GM19455 (cell line): ENCODE results near the gene KCTD2.
"Not testable (repeated sequence)": the region's sequence is repeated elsewhere in the genome, so short reads cannot be mapped to it uniquely, and the experiment has no call there.

ENCODE experiments used
- ATAC-seq: cut with Tn5 transposase; IDR thresholded peaks from one replicate; pipeline ENCODE4 v1.9.1; 2021; ENCODE audit not compliant: unreplicated experiment

Gene KCTD2

GRCh38 chr17:75046407-75047289, at the start of gene KCTD2, which contains the start of gene ATP5PD:
KCTD2 (plus strand) TSS chr17:75047225; CDS start chr17:75047251, 26 bp downstream.
ATP5PD (minus strand) TSS chr17:75046969; CDS start chr17:75042650, 4,319 bp downstream.
- peak; percentile 94 for ATAC-seq

- ATAC-seq: no peak
These were observed 48.2 kb upstream of the KCTD2 start for GRCh38 chr17:74998783-74999182.

- no peak for ATAC-seq
These were observed 47.5 kb upstream of the KCTD2 start for GRCh38 chr17:74999523-74999922.

GRCh38 chr17:75001915-75002843, 44.8 kb upstream of the KCTD2 start:
- ATAC-seq: no peak

- no peak for ATAC-seq
These were observed 43.7 kb upstream of the KCTD2 start for GRCh38 chr17:75003070-75003956.

GRCh38 chr17:75003957-75004355, 43.1 kb upstream of the KCTD2 start:
- no peak for ATAC-seq

- no peak for ATAC-seq
These were observed 42.7 kb upstream of the KCTD2 start for GRCh38 chr17:75004371-75004770.

GRCh38 chr17:75005291-75005690, 41.7 kb upstream of the KCTD2 start:
- no peak for ATAC-seq

GRCh38 chr17:75006084-75006483, 40.9 kb upstream of the KCTD2 start:
- not testable (repeated sequence) for ATAC-seq

GRCh38 chr17:75006653-75007052, 40.4 kb upstream of the KCTD2 start:
- ATAC-seq: no peak

GRCh38 chr17:75008373-75008772, 38.7 kb upstream of the KCTD2 start:
- ATAC-seq: no peak

- no peak for ATAC-seq
These were observed 37.8 kb upstream of the KCTD2 start for GRCh38 chr17:75009139-75009724.

GRCh38 chr17:75010683-75011400, 36.2 kb upstream of the KCTD2 start:
- ATAC-seq: no peak

- no peak for ATAC-seq
These were observed 35.5 kb upstream of the KCTD2 start for GRCh38 chr17:75011401-75012095.

GRCh38 chr17:75012096-75012345, 35.0 kb upstream of the KCTD2 start:
- ATAC-seq: no peak

GRCh38 chr17:75012346-75013091, 34.5 kb upstream of the KCTD2 start, which contains the start of gene MRPL58:
MRPL58 (plus strand) TSS chr17:75012670; CDS start chr17:75012687, 17 bp downstream.
- ATAC-seq: peak; percentile 82

- no peak for ATAC-seq
These were observed 33.9 kb upstream of the KCTD2 start for GRCh38 chr17:75013092-75013559.

GRCh38 chr17:75019146-75019545, 27.9 kb upstream of the KCTD2 start:
- ATAC-seq: no peak
